ENCODE measurements around the gene LPP. TPM values are rescaled to one million over a fixed set of nuclear protein-coding genes. Genes with fewer than 3 reads are reported as not detected.
A peak's percentile ranks its signal among the peaks of the same experiment; 100 is the strongest.
"Not testable (repeated sequence)": the region's sequence is repeated elsewhere in the genome, so short reads cannot be mapped to it uniquely, and the experiment has no call there.

LPP gene
- total and polyA plus RNA-seq, 5 donors: 14.5 to 205 (median 159) TPM

- no peaks in the 10 kb centered on the region for H3K4me1 ChIP-seq (ENCODE audit: control insufficient read depth, insufficient read depth, low read length)
Measured at GRCh38 chr3:188598894-188599293, 444.9 kb downstream of the LPP start.

GRCh38 chr3:188602111-188602510, 448.2 kb downstream of the LPP start:
- no peak overlapping the region for H3K27ac ChIP-seq (ENCODE audit: low read length)
- no peak for DNase-seq
- no peaks in the 10 kb centered on the region for H3K27me3 ChIP-seq (ENCODE audit: control insufficient read depth, insufficient read depth)
- no peak overlapping the region for H3K4me3 ChIP-seq (ENCODE audit: low read length)
- ATAC-seq: no peak
- H3K4me1 ChIP-seq (ENCODE audit: control insufficient read depth, insufficient read depth, low read length): no peaks in the 10 kb centered on the region
- intact Hi-C loops (cut with DNase I): no loop called here
- no peaks in the 10 kb centered on the region for H3K9me3 ChIP-seq (ENCODE audit: control insufficient read depth, low read length)

More at GRCh38 chr3:188598894-188599293, 444.9 kb downstream of the LPP start:
- H3K9me3 ChIP-seq (ENCODE audit: control insufficient read depth, low read length): no peaks in the 10 kb centered on the region
- DNase-seq (no peak), ATAC-seq (peak; percentile 26 to 58)
- WGBS: 72% methylated on average over 3 of the region's 3 CpGs
- intact Hi-C loops (cut with DNase I): loop anchor here in 1 of 4 donors (10.0 kb wide), 2 partner anchors 346 to 854 kb away; partner anchors contain the start of gene BCL6
- no peak overlapping the region for H3K4me3 ChIP-seq (ENCODE audit: low read length)
- H3K27ac ChIP-seq (ENCODE audit: low read length): no peak overlapping the region
- no peaks in the 10 kb centered on the region for H3K27me3 ChIP-seq (ENCODE audit: control insufficient read depth, insufficient read depth)

GRCh38 chr3:188602620-188603019, 448.7 kb downstream of the LPP start:
- ATAC-seq (no peak), DNase-seq (no peak)
- Histone ChIP-seq H3K4me1 (ENCODE audit: control insufficient read depth, insufficient read depth, low read length) (no peaks in the 10 kb centered on the region), H3K27ac (ENCODE audit: low read length) (no peak overlapping the region), H3K9me3 (ENCODE audit: control insufficient read depth, low read length) (no peaks in the 10 kb centered on the region), H3K27me3 (ENCODE audit: control insufficient read depth, insufficient read depth) (no peaks in the 10 kb centered on the region), H3K4me3 (ENCODE audit: low read length) (no peak overlapping the region)
- WGBS: 93% methylated on average over 3 of the region's 3 CpGs
- intact Hi-C loops (cut with DNase I): no loop called here

- Histone ChIP-seq H3K4me1 (ENCODE audit: control insufficient read depth, insufficient read depth, low read length) (no peaks in the 10 kb centered on the region), H3K9me3 (ENCODE audit: control insufficient read depth, low read length) (no peaks in the 10 kb centered on the region), H3K27me3 (ENCODE audit: control insufficient read depth, insufficient read depth) (no peaks in the 10 kb centered on the region), H3K27ac (ENCODE audit: low read length) (no peak overlapping the region), H3K4me3 (ENCODE audit: low read length) (no peak overlapping the region)
- WGBS: 86% methylated on average over 1 of the region's 1 CpG
- intact Hi-C loops (cut with DNase I): no loop called here
- no peak for DNase-seq
- ATAC-seq: no peak
Measured at GRCh38 chr3:188604651-188605050, 450.7 kb downstream of the LPP start.

- no peaks in the 10 kb centered on the region for H3K4me1 ChIP-seq (ENCODE audit: control insufficient read depth, insufficient read depth, low read length)
- no peak overlapping the region for H3K27ac ChIP-seq (ENCODE audit: low read length)
- DNase-seq (no peak), ATAC-seq (no peak)
- H3K9me3 ChIP-seq (ENCODE audit: control insufficient read depth, low read length): no peaks in the 10 kb centered on the region
- H3K4me3 ChIP-seq (ENCODE audit: low read length): no peak overlapping the region
- H3K27me3 ChIP-seq (ENCODE audit: control insufficient read depth, insufficient read depth): no peaks in the 10 kb centered on the region
- intact Hi-C loops (cut with DNase I): no loop called here
Measured at GRCh38 chr3:188605231-188605630, 451.3 kb downstream of the LPP start.

- H3K9me3 ChIP-seq (ENCODE audit: control insufficient read depth, low read length): no peaks in the 10 kb centered on the region
- DNase-seq: no peak
- no peaks in the 10 kb centered on the region for H3K27me3 ChIP-seq (ENCODE audit: control insufficient read depth, insufficient read depth)
- no peak overlapping the region for H3K4me3 ChIP-seq (ENCODE audit: low read length)
- H3K27ac ChIP-seq (ENCODE audit: low read length): no peak overlapping the region
- 77% methylated on average over 5 of the region's 5 CpGs for WGBS
- ATAC-seq: peak in 1 of 2 donors; percentile 13
- H3K4me1 ChIP-seq (ENCODE audit: control insufficient read depth, insufficient read depth, low read length): no peaks in the 10 kb centered on the region
- intact Hi-C loops (cut with DNase I): no loop called here
Measured at GRCh38 chr3:188605905-188606304, 451.9 kb downstream of the LPP start.

- DNase-seq (no peak), ATAC-seq (no peak)
- H3K27ac ChIP-seq (ENCODE audit: low read length): no peak overlapping the region
- intact Hi-C loops (cut with DNase I): no loop called here
- no peaks in the 10 kb centered on the region for H3K9me3 ChIP-seq (ENCODE audit: control insufficient read depth, low read length)
- H3K4me1 ChIP-seq (ENCODE audit: control insufficient read depth, insufficient read depth, low read length): no peaks in the 10 kb centered on the region
- H3K27me3 ChIP-seq (ENCODE audit: control insufficient read depth, insufficient read depth): no peaks in the 10 kb centered on the region
- H3K4me3 ChIP-seq (ENCODE audit: low read length): no peak overlapping the region
Measured at GRCh38 chr3:188607805-188608315, 453.9 kb downstream of the LPP start.

- DNase-seq: no peak
- intact Hi-C loops (cut with DNase I): no loop called here
- no peaks in the 10 kb centered on the region for H3K27me3 ChIP-seq (ENCODE audit: control insufficient read depth, insufficient read depth)
- H3K27ac ChIP-seq (ENCODE audit: low read length): no peak overlapping the region
- WGBS: 97% methylated on average over 3 of the region's 3 CpGs
- ATAC-seq: no peak
- no peaks in the 10 kb centered on the region for H3K4me1 ChIP-seq (ENCODE audit: control insufficient read depth, insufficient read depth, low read length)
- no peaks in the 10 kb centered on the region for H3K9me3 ChIP-seq (ENCODE audit: control insufficient read depth, low read length)
- no peak overlapping the region for H3K4me3 ChIP-seq (ENCODE audit: low read length)
Measured at GRCh38 chr3:188608401-188608800, 454.4 kb downstream of the LPP start.

- H3K27me3 ChIP-seq (ENCODE audit: control insufficient read depth, insufficient read depth); ATAC-seq; intact Hi-C loops (cut with DNase I); DNase-seq; H3K9me3 ChIP-seq (ENCODE audit: control insufficient read depth, low read length); H3K4me1 ChIP-seq (ENCODE audit: control insufficient read depth, insufficient read depth, low read length); H3K4me3 ChIP-seq (ENCODE audit: low read length); H3K27ac ChIP-seq (ENCODE audit: low read length): not testable (repeated sequence)
- 90% methylated on average over 6 of the region's 6 CpGs for WGBS
Measured at GRCh38 chr3:188613721-188614120, 459.8 kb downstream of the LPP start.

- 67% methylated on average over 2 of the region's 2 CpGs for WGBS
- Histone ChIP-seq H3K27ac (ENCODE audit: low read length) (no peak overlapping the region), H3K4me3 (ENCODE audit: low read length) (no peak overlapping the region), H3K9me3 (ENCODE audit: control insufficient read depth, low read length) (no peaks in the 10 kb centered on the region), H3K4me1 (ENCODE audit: control insufficient read depth, insufficient read depth, low read length) (no peaks in the 10 kb centered on the region), H3K27me3 (ENCODE audit: control insufficient read depth, insufficient read depth) (no peaks in the 10 kb centered on the region)
- no peak for DNase-seq
- intact Hi-C loops (cut with DNase I): no loop called here
- no peak for ATAC-seq
Measured at GRCh38 chr3:188617270-188617669, 463.3 kb downstream of the LPP start.

GRCh38 chr3:188617988-188618701, 464.2 kb downstream of the LPP start:
- H3K27ac ChIP-seq (ENCODE audit: low read length): no peak overlapping the region
- 95% methylated on average over 5 of the region's 5 CpGs for WGBS

GRCh38 chr3:188620752-188621151, 466.8 kb downstream of the LPP start:
- no peak overlapping the region for H3K27ac ChIP-seq (ENCODE audit: low read length)
- H3K4me1 ChIP-seq (ENCODE audit: control insufficient read depth, insufficient read depth, low read length): peaks cover 2% of the 10 kb centered on the region
- intact Hi-C loops (cut with DNase I): no loop called here
- H3K4me3 ChIP-seq (ENCODE audit: low read length): no peak overlapping the region
- no peak for DNase-seq
- no peak for ATAC-seq
- 98% methylated on average over 2 of the region's 2 CpGs for WGBS
- no peaks in the 10 kb centered on the region for H3K27me3 ChIP-seq (ENCODE audit: control insufficient read depth, insufficient read depth)
- no peaks in the 10 kb centered on the region for H3K9me3 ChIP-seq (ENCODE audit: control insufficient read depth, low read length)

More at GRCh38 chr3:188617988-188618701, 464.2 kb downstream of the LPP start:
- DNase-seq (no peak), ATAC-seq (no peak)
- intact Hi-C loops (cut with DNase I): no loop called here
- Histone ChIP-seq H3K27me3 (ENCODE audit: control insufficient read depth, insufficient read depth) (no peaks in the 10 kb centered on the region), H3K4me1 (ENCODE audit: control insufficient read depth, insufficient read depth, low read length) (no peaks in the 10 kb centered on the region), H3K9me3 (ENCODE audit: control insufficient read depth, low read length) (no peaks in the 10 kb centered on the region), H3K4me3 (ENCODE audit: low read length) (no peak overlapping the region)
